ENCODE results near the gene ACTMAP. TPM values are rescaled to one million over a fixed set of nuclear protein-coding genes. Genes with fewer than 3 reads are reported as not detected.

The ACTMAP gene
- total RNA-seq, 2 experiments from 2014 or later = 23.0 to 25.0 TPM

DNA sequence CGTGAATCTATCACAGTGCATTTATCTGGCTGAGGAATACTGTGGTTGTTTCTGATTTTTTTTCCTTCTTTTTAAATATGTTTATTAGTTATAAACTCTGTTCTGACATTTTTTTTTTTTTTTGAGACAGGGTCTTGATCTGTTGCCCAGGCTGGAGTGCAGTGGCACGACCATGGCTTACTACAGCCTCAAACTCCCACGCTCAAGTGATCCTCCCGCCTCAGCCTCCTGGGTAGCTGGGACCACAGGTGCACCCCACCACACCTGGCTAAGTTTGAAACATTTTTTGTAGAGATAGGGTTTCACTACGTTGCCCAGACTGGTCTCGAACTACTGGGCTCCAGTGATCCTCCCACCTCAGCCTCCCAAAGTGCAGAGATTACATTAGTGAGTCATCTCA lies 53.3 kb downstream of the ACTMAP start:
- no peak overlapping the region for H3K4me3 Mint-ChIP-seq
- no peaks in the 10 kb centered on the region for H3K27me3 Mint-ChIP-seq (ENCODE audit: low read depth)
- intact Hi-C loops (cut with micrococcal nuclease) = no loop called here
- no peak overlapping the region for H3K27ac Mint-ChIP-seq
- no peaks in the 10 kb centered on the region for H3K9me3 Mint-ChIP-seq
- peaks cover 7% of the 10 kb centered on the region for H3K36me3 Mint-ChIP-seq (ENCODE audit: low read depth)
- no peaks in the 10 kb centered on the region for H3K4me1 Mint-ChIP-seq (ENCODE audit: low read depth)
- DNase-seq = no peak
- CTCF ChIA-PET = interaction anchor here (1.0 kb wide), 1 partner anchor 111 kb away, joined by 3 read pairs; no protein-coding TSS in a partner anchor

DNA sequence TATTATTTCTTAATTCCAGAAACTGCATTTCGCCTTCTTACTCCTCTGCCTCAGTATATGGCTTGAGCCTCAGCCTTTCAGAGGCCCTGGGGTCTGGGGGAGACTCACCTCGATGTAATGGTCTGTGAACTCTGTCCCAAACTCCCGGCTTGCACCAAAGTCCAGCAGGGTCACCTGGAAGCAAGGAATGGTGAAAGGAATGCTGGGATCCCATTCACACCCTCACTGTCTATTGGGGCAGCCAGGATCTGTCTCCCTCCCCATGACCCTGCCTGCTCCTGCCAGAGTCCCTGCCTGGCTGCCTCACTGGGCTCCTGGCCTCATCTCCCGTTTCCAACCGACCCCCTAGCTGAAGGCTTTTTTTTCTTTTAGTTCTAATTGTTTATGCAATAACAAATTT lies 54.4 kb downstream of the ACTMAP start:
- Mint-ChIP-seq H3K27ac (no peak overlapping the region), H3K4me1 (ENCODE audit: low read depth) (peaks cover 6% of the 10 kb centered on the region), H3K4me3 (no peak overlapping the region), H3K27me3 (ENCODE audit: low read depth) (no peaks in the 10 kb centered on the region), H3K9me3 (no peaks in the 10 kb centered on the region), H3K36me3 (ENCODE audit: low read depth) (peaks cover 1% of the 10 kb centered on the region)
- DNase-seq = no peak
- CTCF ChIA-PET = no interaction called here
- intact Hi-C loops (cut with micrococcal nuclease) = no loop called here

- Mint-ChIP-seq H3K4me3 (no peak overlapping the region), H3K9me3 (no peaks in the 10 kb centered on the region), H3K36me3 (ENCODE audit: low read depth) (peaks cover 1% of the 10 kb centered on the region), H3K27ac (no peak overlapping the region), H3K27me3 (ENCODE audit: low read depth) (no peaks in the 10 kb centered on the region), H3K4me1 (ENCODE audit: low read depth) (peaks cover 7% of the 10 kb centered on the region)
- DNase-seq = no peak
- intact Hi-C loops (cut with micrococcal nuclease) = no loop called here
- CTCF ChIA-PET = no interaction called here
Observed at GRCh38 chr19:40693896-40694295, 56.4 kb downstream of the ACTMAP start.

DNA sequence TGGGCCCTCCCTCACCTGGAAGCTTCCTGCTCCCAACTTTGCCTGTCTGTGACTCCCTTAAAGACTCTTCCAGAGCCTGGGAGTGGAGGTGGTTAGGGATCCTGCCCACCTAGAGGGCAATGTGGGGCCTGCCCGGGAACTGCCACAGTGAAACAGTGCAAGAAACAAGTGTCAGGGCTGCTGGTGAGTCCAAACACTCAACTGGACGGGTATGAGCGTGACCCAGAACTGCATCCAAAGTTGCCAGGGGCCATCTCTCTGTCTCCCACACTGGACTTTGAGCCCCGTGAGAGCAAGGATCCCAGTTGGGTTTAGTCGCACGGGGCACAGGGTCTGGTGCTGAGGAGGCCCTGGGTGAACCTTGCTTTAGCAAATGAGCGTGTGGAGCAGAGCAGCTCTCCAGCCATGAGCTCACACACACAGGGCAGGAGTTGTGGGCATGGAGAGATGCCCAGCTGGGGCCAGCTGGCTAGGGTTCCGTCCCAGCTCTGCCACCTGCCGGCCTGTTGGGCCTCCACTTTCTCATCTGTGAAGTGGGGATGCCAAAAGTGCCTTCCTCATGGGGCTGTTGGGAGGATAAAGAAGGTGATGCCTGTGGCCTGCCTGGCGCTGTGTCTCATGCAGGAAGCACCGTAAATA lies 57.0 kb downstream of the ACTMAP start:
- CTCF ChIA-PET = no interaction called here
- Mint-ChIP-seq H3K36me3 (ENCODE audit: low read depth) (peaks cover 1% of the 10 kb centered on the region), H3K4me3 (no peak overlapping the region), H3K27me3 (ENCODE audit: low read depth) (no peaks in the 10 kb centered on the region), H3K27ac (peak overlapping the region; percentile 19), H3K9me3 (no peaks in the 10 kb centered on the region), H3K4me1 (ENCODE audit: low read depth) (peaks cover 7% of the 10 kb centered on the region)
- no peak for DNase-seq
- intact Hi-C loops (cut with micrococcal nuclease) = no loop called here

DNA sequence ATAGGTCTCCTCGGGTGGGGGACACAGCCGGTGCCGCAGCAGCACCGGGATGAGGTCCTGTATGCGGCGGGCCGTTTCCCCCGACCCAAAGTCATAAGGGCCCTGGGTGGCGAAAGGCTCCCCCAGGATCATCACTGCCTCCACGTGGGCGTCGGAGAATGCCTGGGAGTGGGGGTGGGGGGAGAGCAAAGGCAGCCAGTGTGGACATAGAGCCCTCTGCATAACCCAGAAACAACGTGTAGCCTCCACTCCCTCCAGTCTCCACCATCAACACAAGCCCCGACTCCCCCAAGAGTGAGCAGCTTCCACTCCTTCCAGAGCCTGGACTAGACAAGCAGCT lies 58.1 kb downstream of the ACTMAP start:
- CTCF ChIA-PET = no interaction called here
- no peaks in the 10 kb centered on the region for H3K36me3 Mint-ChIP-seq (ENCODE audit: low read depth)
- H3K27me3 Mint-ChIP-seq (ENCODE audit: low read depth) = no peaks in the 10 kb centered on the region
- intact Hi-C loops (cut with micrococcal nuclease) = no loop called here
- no peak for DNase-seq
- H3K27ac Mint-ChIP-seq = peak overlapping the region; percentile 28
- H3K4me3 Mint-ChIP-seq = no peak overlapping the region
- H3K9me3 Mint-ChIP-seq = no peaks in the 10 kb centered on the region
- peaks cover 7% of the 10 kb centered on the region for H3K4me1 Mint-ChIP-seq (ENCODE audit: low read depth)

- intact Hi-C loops (cut with micrococcal nuclease) = loop anchor here (2.0 kb wide), 2 partner anchors 29 to 77 kb away; no protein-coding TSS in a partner anchor
- peak overlapping the region; percentile 95 for H3K27ac Mint-ChIP-seq
- H3K9me3 Mint-ChIP-seq = no peaks in the 10 kb centered on the region
- no peaks in the 10 kb centered on the region for H3K36me3 Mint-ChIP-seq (ENCODE audit: low read depth)
- CTCF ChIA-PET = interaction anchor here (1.3 kb wide), 1 partner anchor 57 kb away, joined by 3 read pairs; no protein-coding TSS in a partner anchor
- H3K4me3 Mint-ChIP-seq = peak overlapping the region; percentile 87
- no peaks in the 10 kb centered on the region for H3K27me3 Mint-ChIP-seq (ENCODE audit: low read depth)
- DNase-seq = peak; percentile 48
- peaks cover 7% of the 10 kb centered on the region for H3K4me1 Mint-ChIP-seq (ENCODE audit: low read depth)
Observed at GRCh38 chr19:40691421-40692211, 58.7 kb downstream of the ACTMAP start.

Other genes starting within 250 kb of the ACTMAP start
- 10 to 100 TPM; 90.1 to 99.4 TPM for gene SHKBP1, start 173.6 kb downstream of the ACTMAP start, total RNA-seq
- 100 to 1,000 TPM; 147 to 153 TPM for gene LTBP4, start 149.1 kb downstream of the ACTMAP start, total RNA-seq
- 1 to 10 TPM; 6.2 to 9.2 TPM for gene NUMBL, start 59.8 kb downstream of the ACTMAP start, total RNA-seq
- gene COQ8B, start 33.6 kb downstream of the ACTMAP start, total RNA-seq = 10 to 100 TPM; 19.8 to 21.3 TPM
- 1 to 10 TPM; 4.4 to 4.7 TPM for gene ITPKC, start 33.4 kb downstream of the ACTMAP start, total RNA-seq
- gene SNRPA, start 726 bp upstream of the ACTMAP start, total RNA-seq = 100 to 1,000 TPM; 264 to 312 TPM
- not detected for gene MIA, start 25.0 kb upstream of the ACTMAP start, total RNA-seq
- gene RAB4B, start 27.8 kb upstream of the ACTMAP start, total RNA-seq = 10 to 100 TPM; 40.0 to 40.3 TPM
- 10 to 100 TPM; 80.0 to 83.7 TPM for gene EGLN2, start 48.7 kb upstream of the ACTMAP start, total RNA-seq
- not detected for gene CYP2A6, start 100.0 kb upstream of the ACTMAP start, total RNA-seq
- gene CYP2A7, start 131.8 kb upstream of the ACTMAP start, total RNA-seq = not detected
- not detected for gene CYP2B6, start 240.8 kb upstream of the ACTMAP start, total RNA-seq

Data from activated naive CD4-positive, alpha-beta T cell treated with anti-CD3 and anti-CD28 coated beads for 36 hours (primary cell).